Thoracic aorta (tissue), 2 donors: ENCODE data around the gene ANAPC5. TPM values are rescaled to one million over a fixed set of nuclear protein-coding genes. Genes with fewer than 3 reads are reported as not detected.
"Not testable (repeated sequence)": the region's sequence is repeated elsewhere in the genome, so short reads cannot be mapped to it uniquely, and the experiment has no call there.

Source experiments
- ATAC-seq: fragments of 150-250 bp; one replicate; pipeline ENCODE4 v1.8.0; 2017; ENCODE audit warnings: low read depth; ENCODE audit not compliant: insufficient number of reproducible peaks, low FRiP score
- DNase-seq: peaks from one replicate; pipeline ENCODE4 v3.0.0-alpha.2; 2020; ENCODE audit warnings: low spot score
- H3K27ac ChIP-seq, 2 donors: fragments of 200-600 bp; sonication (generic); 1 replicate in 1 of 2; 2 replicates in 1 of 2; pipeline ENCODE4 v1.5.1; 2016; ENCODE audit warnings: mild to moderate bottlenecking in 2 of 2, moderate library complexity in 2 of 2
- H3K27me3 ChIP-seq: fragments of 200-600 bp; sonication (generic); replicated peaks from 2 replicates; pipeline ENCODE4 v1.6.0; 2016; ENCODE audit warnings: mild to moderate bottlenecking; ENCODE audit not compliant: insufficient read depth
- H3K36me3 ChIP-seq: fragments of 200-600 bp; sonication (generic); one replicate; pipeline ENCODE4 v1.5.1; 2016
- H3K4me1 ChIP-seq, 2 donors: fragments of 200-600 bp; sonication (generic); 1 replicate in 1 of 2; 2 replicates in 1 of 2; pipeline versions ENCODE4 v1.5.1 to v1.6.0; 2016; ENCODE audit warnings: low read depth in 2 of 2, mild to moderate bottlenecking in 1 of 2; ENCODE audit not compliant: control insufficient read depth in 1 of 2
- H3K4me3 ChIP-seq: fragments of 200-600 bp; sonication (generic); 2 replicates; pipeline ENCODE4 v1.5.1; 2016; ENCODE audit warnings: mild to moderate bottlenecking
- H3K9me3 ChIP-seq: fragments of 200-600 bp; sonication (generic); 2 replicates; pipeline ENCODE4 v1.5.1; 2016
- CTCF ChIP-seq: fragments of 200-600 bp; sonication (generic); IDR thresholded peaks from one replicate; pipeline ENCODE4 v1.5.1; 2019; ENCODE audit warnings: antibody characterized with exemption
- total RNA-seq, 2 donors: library from RNA; depleted of rRNA; stranded (reverse); fragments of >200 nt; gene quantifications; one replicate each; pipeline versions ENCODE4 v1.1.0 to v1.2.3, GENCODE V29; 2016

Gene ANAPC5
- total RNA-seq, 2 donors from 2014 or later, result 113 to 174 TPM

- Histone ChIP-seq H3K27ac (no peak overlapping the region), H3K27me3 (no peaks in the 10 kb centered on the region), H3K9me3 (no peaks in the 10 kb centered on the region), H3K4me3 (no peak overlapping the region), H3K4me1 (no peaks in the 10 kb centered on the region), H3K36me3 (peaks cover 64% of the 10 kb centered on the region)
- DNase-seq (no peak), ATAC-seq (no peak)
- TF ChIP-seq CTCF, result no peak
These were observed 25.1 kb downstream of the ANAPC5 start for GRCh38 chr12:121326996-121327674.

GRCh38 chr12:121325922-121326396 is 26.3 kb downstream of the ANAPC5 start:
- H3K36me3 ChIP-seq, result peaks cover 53% of the 10 kb centered on the region
- ATAC-seq (no peak), DNase-seq (no peak)
- H3K27me3 ChIP-seq, result no peaks in the 10 kb centered on the region
- no peaks in the 10 kb centered on the region for H3K4me1 ChIP-seq
- no peak for TF ChIP-seq CTCF
- no peaks in the 10 kb centered on the region for H3K9me3 ChIP-seq
- no peak overlapping the region for H3K27ac ChIP-seq
- no peak overlapping the region for H3K4me3 ChIP-seq

GRCh38 chr12:121323908-121324307 is 28.3 kb downstream of the ANAPC5 start:
- no peak overlapping the region for H3K27ac ChIP-seq
- ATAC-seq, result no peak
- peaks cover 37% of the 10 kb centered on the region for H3K36me3 ChIP-seq
- H3K9me3 ChIP-seq, result no peaks in the 10 kb centered on the region
- no peak for DNase-seq
- H3K4me3 ChIP-seq, result no peak overlapping the region
- no peaks in the 10 kb centered on the region for H3K27me3 ChIP-seq
- TF ChIP-seq CTCF, result no peak
- no peaks in the 10 kb centered on the region for H3K4me1 ChIP-seq

GRCh38 chr12:121318121-121318520 is 34.1 kb downstream of the ANAPC5 start:
- H3K36me3 ChIP-seq, result peaks cover 11% of the 10 kb centered on the region
- ATAC-seq (no peak), DNase-seq (no peak)

GRCh38 chr12:121314431-121314830 is 37.8 kb downstream of the ANAPC5 start:
- no peak overlapping the region for H3K4me3 ChIP-seq
- peaks cover 14% of the 10 kb centered on the region for H3K36me3 ChIP-seq
- no peak for DNase-seq
- TF ChIP-seq CTCF, result no peak
- H3K27ac ChIP-seq, result no peak overlapping the region
- no peak for ATAC-seq
- H3K4me1 ChIP-seq, result no peaks in the 10 kb centered on the region
- H3K27me3 ChIP-seq, result no peaks in the 10 kb centered on the region
- no peaks in the 10 kb centered on the region for H3K9me3 ChIP-seq

More at GRCh38 chr12:121318121-121318520, 34.1 kb downstream of the ANAPC5 start:
- Histone ChIP-seq H3K4me1 (no peaks in the 10 kb centered on the region), H3K27me3 (no peaks in the 10 kb centered on the region), H3K9me3 (no peaks in the 10 kb centered on the region), H3K27ac (no peak overlapping the region), H3K4me3 (no peak overlapping the region)
- TF ChIP-seq CTCF, result no peak

- ATAC-seq, H3K9me3 ChIP-seq, H3K27me3 ChIP-seq, H3K27ac ChIP-seq, DNase-seq, H3K4me1 ChIP-seq, H3K4me3 ChIP-seq: not testable (repeated sequence)
- peaks cover 16% of the 10 kb centered on the region for H3K36me3 ChIP-seq
These were observed 42.0 kb downstream of the ANAPC5 start for GRCh38 chr12:121310231-121310630.

- not testable (repeated sequence) for H3K9me3 ChIP-seq, ATAC-seq, H3K27me3 ChIP-seq, DNase-seq, H3K4me1 ChIP-seq, H3K27ac ChIP-seq, H3K4me3 ChIP-seq
- peaks cover 16% of the 10 kb centered on the region for H3K36me3 ChIP-seq
These were observed 44.8 kb downstream of the ANAPC5 start for GRCh38 chr12:121307397-121307796.
